ENCODE data around the gene COL9A3.

DNA sequence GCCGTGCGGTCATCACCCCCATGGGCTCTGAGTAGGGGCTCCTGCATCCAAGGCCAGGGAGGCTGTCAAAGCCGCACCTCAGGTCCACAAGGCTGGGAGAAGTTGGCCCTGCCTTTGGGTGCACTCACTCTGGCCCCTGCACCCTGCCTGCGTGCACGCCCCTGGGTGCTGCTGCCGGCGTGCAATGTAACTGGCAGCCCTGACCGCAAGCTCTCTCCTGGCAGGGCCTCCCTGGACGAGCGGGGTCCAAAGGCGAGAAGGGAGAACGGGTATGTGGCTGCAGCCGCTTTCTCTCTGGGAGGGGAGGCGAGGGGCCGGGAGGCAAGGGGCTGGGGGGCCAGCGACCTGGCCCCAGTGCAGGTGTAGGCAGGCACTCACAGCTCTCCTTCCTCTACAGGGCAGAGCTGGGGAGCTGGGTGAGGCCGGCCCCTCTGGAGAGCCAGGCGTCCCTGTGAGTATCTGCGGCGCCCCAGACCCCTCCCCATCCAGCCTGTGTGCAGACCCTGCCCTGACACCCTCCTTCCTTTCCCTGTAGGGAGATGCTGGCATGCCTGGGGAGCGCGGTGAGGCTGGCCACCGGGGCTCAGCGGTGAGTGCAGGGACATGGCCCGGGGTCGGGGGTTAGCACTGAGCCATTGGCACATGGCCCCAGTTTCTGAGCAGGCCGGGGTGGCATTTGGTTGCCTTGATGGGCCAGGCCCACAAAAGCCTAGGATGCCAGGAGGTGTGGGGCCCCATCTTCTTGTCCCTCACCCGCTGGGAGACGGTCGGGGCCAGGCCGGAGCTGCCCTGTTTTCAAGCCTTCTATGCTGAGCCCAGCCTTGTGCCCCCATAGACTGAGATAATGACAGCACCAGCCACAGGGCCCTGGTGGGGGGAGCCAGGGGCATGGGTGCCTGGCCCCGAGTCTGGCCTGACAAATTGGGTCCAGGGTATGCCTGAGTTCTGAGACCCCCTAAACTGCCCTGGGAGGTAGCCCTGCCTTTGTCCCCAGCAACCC lies 12.7 kb downstream of the COL9A3 start:
- TF ChIP-seq, protein P1, sequence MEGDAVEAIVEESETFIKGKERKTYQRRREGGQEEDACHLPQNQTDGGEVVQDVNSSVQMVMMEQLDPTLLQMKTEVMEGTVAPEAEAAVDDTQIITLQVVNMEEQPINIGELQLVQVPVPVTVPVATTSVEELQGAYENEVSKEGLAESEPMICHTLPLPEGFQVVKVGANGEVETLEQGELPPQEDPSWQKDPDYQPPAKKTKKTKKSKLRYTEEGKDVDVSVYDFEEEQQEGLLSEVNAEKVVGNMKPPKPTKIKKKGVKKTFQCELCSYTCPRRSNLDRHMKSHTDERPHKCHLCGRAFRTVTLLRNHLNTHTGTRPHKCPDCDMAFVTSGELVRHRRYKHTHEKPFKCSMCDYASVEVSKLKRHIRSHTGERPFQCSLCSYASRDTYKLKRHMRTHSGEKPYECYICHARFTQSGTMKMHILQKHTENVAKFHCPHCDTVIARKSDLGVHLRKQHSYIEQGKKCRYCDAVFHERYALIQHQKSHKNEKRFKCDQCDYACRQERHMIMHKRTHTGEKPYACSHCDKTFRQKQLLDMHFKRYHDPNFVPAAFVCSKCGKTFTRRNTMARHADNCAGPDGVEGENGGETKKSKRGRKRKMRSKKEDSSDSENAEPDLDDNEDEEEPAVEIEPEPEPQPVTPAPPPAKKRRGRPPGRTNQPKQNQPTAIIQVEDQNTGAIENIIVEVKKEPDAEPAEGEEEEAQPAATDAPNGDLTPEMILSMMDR (IDR thresholded peaks at IDR 0.05), result no peak
- no peak for TF ChIP-seq EP300 (IDR thresholded peaks at IDR 0.05; ENCODE audit: low read depth)
- TF ChIP-seq POLR2A (IDR thresholded peaks at IDR 0.05), result no peak
- TF ChIP-seq POLR2AphosphoS5 (IDR thresholded peaks at IDR 0.05), result no peak

Data from transverse colon (tissue), 4 donors.